HG03196 (cell line): Measurements from ENCODE around the gene LIMS2.

Experiments used
- ATAC-seq: cut with Tn5 transposase; IDR thresholded peaks from one replicate; pipeline ENCODE4 v1.9.1; 2021; ENCODE audit not compliant: unreplicated experiment

Gene LIMS2

DNA sequence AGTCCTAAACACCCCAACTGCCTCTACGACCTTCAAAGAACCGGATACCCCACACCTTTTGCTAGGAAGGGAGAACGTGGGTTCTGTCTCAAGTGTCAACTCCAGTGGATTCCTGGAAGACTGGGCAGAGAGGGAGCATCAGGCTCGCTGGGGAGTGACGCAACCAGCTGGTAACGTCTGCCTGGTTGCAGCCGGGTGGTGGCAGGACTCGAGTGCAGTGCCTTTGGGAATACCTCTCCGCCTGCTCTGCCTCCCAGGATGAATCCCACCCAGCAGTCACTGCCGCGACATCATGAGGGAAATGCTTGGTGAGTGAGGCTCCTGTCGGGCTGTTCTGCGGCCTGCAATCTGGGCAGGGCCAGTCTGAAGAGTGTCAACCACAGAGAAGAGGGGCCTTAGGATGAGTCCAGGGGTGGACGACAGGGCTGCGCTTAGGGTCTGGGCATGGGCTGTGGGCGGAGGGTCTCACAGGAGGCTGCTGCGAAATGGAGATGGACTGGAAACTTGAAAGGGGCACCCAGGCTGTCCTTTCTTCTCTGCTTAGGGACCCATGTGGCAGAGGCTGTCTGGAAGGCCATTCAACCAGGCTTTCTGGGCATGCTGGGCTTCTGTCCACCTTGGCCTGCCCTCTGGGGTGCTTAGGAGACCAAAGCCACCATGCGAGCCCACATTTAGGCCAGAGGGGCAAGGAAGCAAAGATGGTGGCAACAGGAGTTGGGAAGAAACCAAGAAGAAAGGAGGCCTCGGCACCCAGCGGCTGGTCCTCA lies 16.5 kb downstream of the LIMS2 start:
- ATAC-seq = no peak

DNA sequence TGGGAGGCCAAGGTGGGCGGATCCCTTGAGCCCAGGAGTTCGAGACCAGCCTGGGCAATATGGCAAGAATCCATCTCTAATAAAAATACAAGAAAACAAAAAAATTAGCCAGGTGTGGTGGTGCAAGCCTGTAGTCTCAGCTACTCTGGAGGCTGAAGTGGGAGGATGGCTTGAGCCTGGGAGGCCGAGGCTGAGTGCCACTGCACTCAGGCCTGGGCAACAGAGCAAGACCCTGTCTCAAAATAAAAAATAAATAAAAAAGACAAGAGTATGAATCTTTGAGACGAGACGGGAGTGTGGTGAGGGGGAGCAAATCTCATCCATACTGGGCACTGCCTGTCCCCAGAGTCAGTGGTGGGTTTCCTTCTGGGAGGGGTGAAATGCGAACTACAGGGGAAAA lies 17.2 kb downstream of the LIMS2 start:
- ATAC-seq = no peak

GRCh38 chr2:127657232-127657595 lies 18.1 kb downstream of the LIMS2 start:
- no peak for ATAC-seq

- ATAC-seq = no peak
Observed at GRCh38 chr2:127656569-127657231, 18.6 kb downstream of the LIMS2 start.

DNA sequence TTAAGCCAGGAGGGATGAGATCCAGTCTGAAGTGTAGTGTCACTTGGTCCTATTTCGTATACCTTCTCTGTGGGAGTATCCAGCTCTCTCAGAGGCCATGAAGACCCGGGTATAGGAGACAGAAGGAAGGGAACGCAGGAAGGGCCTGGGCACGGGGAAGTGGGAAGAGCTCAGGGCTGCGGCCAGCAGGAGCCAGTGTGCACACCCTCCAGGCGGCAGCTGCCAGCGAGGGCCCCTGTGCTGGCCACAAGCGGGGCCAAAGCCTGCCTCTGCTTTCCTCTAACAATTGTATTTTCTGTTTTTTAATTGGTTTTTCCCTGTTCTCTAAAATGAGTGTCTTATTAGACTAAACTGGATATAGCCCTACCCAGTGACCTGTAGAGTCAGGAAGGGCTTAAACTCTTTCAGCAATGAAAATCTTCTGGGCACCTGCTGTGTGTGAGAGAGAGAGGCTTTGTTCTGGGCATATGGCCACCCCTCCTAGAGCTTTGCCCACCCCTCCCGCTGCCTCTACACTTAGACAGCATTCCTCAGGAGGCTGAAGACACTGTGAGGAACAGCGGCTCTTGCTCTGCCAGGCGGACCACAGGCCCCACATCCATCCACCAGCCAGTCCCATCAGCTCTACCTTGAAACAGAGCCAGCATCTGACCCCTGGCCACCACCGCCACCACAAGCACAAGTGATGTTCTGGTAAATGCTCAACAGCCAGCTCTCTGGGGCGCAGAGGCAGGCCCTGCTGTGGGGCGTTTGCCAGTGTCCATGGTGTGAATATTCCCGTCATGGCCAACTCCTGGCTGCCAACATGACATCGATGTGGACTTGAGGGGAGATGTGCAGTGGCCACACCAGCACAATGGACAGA lies 19.9 kb downstream of the LIMS2 start:
- no peak for ATAC-seq

- ATAC-seq = no peak
Observed at GRCh38 chr2:127654838-127655175, 20.5 kb downstream of the LIMS2 start.

GRCh38 chr2:127654084-127654837 lies 21.1 kb downstream of the LIMS2 start:
- ATAC-seq = no peak

DNA sequence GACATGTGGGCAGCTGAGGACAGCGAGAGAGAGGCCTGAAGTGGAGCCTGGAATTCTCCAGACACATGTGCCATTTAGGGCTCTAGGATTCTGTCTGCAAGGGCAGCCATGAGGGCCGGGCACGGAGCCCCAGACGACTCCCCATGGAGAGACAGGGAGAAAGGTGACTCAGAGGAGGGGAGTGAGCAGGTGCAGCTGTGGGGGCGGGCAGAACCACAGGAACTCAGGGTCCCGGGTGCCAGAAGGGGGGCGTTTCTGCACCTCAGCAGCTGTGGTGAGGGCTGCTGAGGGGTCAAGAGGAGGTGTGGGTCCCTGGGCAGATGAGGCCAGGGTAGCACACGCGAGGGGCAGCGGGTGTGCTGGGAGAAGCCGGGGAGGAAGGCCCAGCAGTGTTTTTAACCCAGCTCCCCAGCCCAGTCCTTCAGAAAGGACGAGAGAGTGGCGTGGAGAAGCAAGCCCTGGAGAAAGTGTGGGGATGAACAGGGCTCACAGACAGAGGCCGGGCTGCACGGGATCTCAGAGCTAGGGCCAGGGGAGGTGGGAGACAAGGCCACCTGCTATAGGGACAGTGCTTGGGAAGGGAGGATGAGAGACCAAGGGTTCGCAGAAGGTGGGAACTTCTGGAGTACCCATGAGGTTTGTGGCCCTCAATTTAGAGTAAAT lies 21.8 kb downstream of the LIMS2 start:
- no peak for ATAC-seq

DNA sequence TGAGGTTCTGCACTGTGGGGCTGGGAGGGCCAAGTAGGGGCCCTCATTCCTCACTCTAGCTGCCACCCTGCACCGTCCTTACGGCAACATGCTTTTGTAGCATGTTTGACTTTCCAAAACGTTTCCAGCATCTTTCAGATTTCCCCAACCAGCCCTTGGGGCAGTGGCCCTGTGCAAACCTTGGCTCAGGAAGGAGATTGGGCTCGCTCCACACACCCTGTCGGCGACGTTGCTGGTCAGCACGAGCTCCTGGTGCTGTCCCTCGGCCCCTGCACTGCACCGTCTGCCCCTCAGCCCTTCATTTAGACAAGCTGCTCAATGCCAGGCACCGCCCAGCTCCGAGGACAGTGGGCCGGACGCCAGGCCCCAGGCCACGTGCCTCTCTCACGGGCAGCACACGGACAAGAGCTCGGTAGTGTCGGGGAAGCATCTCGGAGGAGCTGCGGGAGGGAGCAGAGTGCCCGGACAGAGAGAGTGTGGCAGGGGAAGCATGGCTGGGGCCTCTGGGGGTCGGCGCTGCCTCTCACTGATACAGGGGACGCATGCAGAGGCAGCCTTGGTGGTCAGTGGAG lies 22.5 kb downstream of the LIMS2 start:
- no peak for ATAC-seq

DNA sequence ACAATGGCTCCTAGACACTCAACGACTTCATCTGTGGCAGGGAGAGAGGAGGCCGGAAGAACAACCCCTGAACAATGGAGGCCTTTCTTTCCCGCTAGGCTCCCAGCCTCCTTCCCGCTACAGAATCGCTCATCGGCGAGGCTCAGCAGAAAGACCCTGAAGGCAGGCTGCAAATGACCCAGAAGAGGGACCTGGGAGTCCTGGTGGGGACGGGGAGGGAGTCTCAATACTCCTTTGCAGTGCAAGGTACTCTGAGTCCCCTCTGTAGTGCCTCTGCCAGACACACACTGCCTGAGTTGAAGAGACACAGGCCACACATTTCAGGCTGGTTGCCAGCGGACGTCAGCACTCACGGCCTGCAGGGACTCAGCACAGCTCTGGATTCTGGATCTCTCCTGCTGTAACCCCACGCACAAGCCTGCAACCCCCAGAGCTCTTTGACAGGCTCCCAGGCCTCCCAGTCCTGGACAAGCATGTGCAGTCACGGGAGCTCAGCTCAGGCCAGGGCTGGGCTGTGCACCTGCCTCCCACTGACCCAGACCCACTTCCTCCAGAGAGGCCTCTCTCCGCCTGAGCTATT lies 23.3 kb downstream of the LIMS2 start:
- no peak for ATAC-seq

DNA sequence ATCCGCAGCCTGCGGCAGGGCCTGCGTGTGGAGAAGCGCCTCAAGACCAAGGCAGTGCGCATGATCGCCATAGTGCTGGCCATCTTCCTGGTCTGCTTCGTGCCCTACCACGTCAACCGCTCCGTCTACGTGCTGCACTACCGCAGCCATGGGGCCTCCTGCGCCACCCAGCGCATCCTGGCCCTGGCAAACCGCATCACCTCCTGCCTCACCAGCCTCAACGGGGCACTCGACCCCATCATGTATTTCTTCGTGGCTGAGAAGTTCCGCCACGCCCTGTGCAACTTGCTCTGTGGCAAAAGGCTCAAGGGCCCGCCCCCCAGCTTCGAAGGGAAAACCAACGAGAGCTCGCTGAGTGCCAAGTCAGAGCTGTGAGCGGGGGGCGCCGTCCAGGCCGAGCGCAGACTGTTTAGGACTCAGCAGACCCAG lies 23.9 kb downstream of the LIMS2 start:
- no peak for ATAC-seq

DNA sequence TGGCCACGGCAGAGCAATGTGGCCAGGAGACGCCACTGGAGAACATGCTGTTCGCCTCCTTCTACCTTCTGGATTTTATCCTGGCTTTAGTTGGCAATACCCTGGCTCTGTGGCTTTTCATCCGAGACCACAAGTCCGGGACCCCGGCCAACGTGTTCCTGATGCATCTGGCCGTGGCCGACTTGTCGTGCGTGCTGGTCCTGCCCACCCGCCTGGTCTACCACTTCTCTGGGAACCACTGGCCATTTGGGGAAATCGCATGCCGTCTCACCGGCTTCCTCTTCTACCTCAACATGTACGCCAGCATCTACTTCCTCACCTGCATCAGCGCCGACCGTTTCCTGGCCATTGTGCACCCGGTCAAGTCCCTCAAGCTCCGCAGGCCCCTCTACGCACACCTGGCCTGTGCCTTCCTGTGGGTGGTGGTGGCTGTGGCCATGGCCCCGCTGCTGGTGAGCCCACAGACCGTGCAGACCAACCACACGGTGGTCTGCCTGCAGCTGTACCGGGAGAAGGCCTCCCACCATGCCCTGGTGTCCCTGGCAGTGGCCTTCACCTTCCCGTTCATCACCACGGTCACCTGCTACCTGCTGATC lies 24.4 kb downstream of the LIMS2 start:
- ATAC-seq = no peak

DNA sequence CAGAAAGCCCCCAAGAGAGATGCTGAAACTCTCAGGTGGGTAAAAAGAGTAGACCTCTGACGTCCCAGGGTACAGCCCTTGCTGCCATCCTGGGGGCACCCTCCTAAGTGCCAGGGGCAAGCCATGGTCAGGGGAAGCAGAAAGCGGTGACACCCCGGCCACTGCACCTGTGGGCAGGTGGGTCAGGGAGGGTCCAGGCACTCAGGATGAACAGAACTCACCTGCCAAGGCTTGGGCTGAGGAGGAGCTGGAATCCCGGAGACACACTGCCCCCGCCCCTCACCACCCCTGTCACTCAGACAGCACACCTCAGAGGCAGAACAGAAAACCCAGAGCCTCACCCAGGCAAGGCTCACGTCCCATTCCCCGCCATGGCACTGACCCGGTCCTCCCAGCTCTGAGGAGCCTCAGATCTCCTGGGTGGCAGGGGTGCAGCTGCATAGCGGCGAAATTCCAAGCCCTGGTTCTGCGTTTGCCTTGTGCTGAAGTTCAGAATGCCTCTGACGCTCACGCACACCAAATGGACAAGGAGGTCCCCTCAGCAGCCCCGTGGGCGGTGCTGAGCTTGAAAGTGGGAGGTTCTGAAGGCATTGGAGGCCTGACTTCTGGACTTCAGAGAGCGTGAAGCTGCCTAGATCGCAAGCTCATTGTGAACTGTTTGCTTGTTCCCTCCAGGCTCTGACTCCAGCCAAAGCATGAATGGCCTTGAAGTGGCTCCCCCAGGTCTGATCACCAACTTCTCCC lies 25.1 kb downstream of the LIMS2 start:
- no peak for ATAC-seq

DNA sequence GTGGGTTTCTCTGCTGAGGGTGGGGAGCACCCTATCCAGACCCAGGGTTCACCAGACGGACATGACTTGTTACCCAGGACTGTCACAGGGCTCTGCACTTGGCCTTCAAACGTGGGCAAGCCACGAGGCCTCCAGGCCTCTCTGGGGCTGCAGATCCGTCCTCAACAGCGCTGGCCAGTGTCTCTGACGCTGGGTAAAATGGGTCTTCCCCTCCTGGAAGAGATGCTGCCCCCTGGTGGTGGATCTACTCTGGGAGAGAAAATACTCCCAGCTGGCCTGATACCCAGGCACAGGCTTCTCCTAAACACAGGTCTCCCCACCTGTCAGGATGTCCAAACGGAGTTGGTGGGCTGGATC lies 25.7 kb downstream of the LIMS2 start:
- ATAC-seq = no peak

DNA sequence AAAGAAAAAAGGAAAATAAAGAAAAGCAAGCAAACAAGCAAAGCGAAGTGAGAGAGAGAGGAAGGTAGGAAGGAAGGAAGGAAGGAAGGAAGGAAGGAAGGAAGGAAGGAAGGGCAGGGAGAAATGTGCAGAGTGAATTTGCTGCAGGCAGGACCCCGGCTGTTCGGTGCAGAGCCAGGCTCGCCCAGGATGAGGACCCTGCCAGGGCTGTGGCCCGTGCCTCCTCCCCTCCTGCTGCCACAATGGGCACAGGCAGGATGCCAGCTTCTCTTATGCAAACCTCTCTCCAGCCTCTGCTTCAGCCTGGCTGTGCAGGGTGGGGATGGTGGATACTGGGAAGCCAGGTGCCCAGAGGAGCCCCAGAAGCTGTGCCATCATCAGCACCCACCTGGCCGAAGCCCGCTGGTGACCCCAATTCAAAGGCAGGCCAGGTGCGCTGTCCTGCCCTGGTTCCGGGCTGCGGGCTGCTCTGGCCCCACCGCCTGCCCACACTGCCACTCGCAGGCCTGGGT lies 26.2 kb downstream of the LIMS2 start:
- no peak for ATAC-seq

- ATAC-seq = no peak
Observed at GRCh38 chr2:127648321-127648720, 27.0 kb downstream of the LIMS2 start.

GRCh38 chr2:127647242-127648190 lies 27.8 kb downstream of the LIMS2 start:
- no peak for ATAC-seq
